Cardiac septum (tissue), 1 donor: ENCODE results near the gene TSTD2. TPM values are rescaled to one million over a fixed set of nuclear protein-coding genes. Genes with fewer than 3 reads are reported as not detected.

Source experiments
- DNase-seq: peaks from one replicate; pipeline ENCODE4 v3.0.0-alpha.2; 2020; ENCODE audit warnings: low spot score
- intact Hi-C: fragments of 100-400 bp; cut with DNase I; formaldehyde crosslinking; loops from one replicate; pipeline ENCODE4 v1.14.0; 2022
- total RNA-seq: library from RNA; stranded (reverse); fragmentation: NEBNext Ultra II Directional; extraction: Animal tissue kit (Norgen Biotek cat#: 25700); gene quantifications from one replicate; pipeline ENCODE4 v1.2.1, GENCODE V29; 2021
- donor health status: DM: no; HTN: no; CAD: no.

The TSTD2 gene
- total RNA-seq, 1 donor from 2014 or later = 20.8 TPM

GRCh38 chr9:97570899-97571298, 62.3 kb downstream of the TSTD2 start:
- intact Hi-C loops = no loop called here
- peak; percentile 86 for DNase-seq

GRCh38 chr9:97568461-97569275, 64.5 kb downstream of the TSTD2 start:
- intact Hi-C loops = no loop called here

GRCh38 chr9:97567894-97568202, 65.3 kb downstream of the TSTD2 start:
- DNase-seq = no peak
- intact Hi-C loops = no loop called here

More at GRCh38 chr9:97568461-97569275, 64.5 kb downstream of the TSTD2 start:
- DNase-seq = peak; percentile 66

- intact Hi-C loops = no loop called here
- DNase-seq = peak; percentile 63
Measured at GRCh38 chr9:97567182-97567893, 65.8 kb downstream of the TSTD2 start.

GRCh38 chr9:97565262-97565661, 67.9 kb downstream of the TSTD2 start:
- no peak for DNase-seq
- intact Hi-C loops = no loop called here

GRCh38 chr9:97564291-97565175, 68.6 kb downstream of the TSTD2 start:
- peak; percentile 73 for DNase-seq
- intact Hi-C loops = loop anchor here (5.0 kb wide), 1 partner anchor 52 kb away; no protein-coding TSS in a partner anchor

GRCh38 chr9:97563458-97564135, 69.6 kb downstream of the TSTD2 start:
- no peak for DNase-seq
- intact Hi-C loops = loop anchor here (5.0 kb wide), 1 partner anchor 51 kb away; no protein-coding TSS in a partner anchor

GRCh38 chr9:97562542-97562941, 70.6 kb downstream of the TSTD2 start:
- intact Hi-C loops = loop anchor here (5.0 kb wide), 1 partner anchor 50 kb away; no protein-coding TSS in a partner anchor
- no peak for DNase-seq

- no peak for DNase-seq
- intact Hi-C loops = loop anchor here (5.0 kb wide), 1 partner anchor 49 kb away; no protein-coding TSS in a partner anchor
Measured at GRCh38 chr9:97561501-97561900, 71.7 kb downstream of the TSTD2 start.

GRCh38 chr9:97560851-97561250, 72.3 kb downstream of the TSTD2 start:
- DNase-seq = no peak
- intact Hi-C loops = loop anchor here (5.0 kb wide), 1 partner anchor 49 kb away; no protein-coding TSS in a partner anchor

- DNase-seq = no peak
- intact Hi-C loops = loop anchor here (5.0 kb wide), 1 partner anchor 48 kb away; no protein-coding TSS in a partner anchor
Measured at GRCh38 chr9:97560154-97560553, 73.0 kb downstream of the TSTD2 start.

- intact Hi-C loops = loop anchor here (5.0 kb wide), 1 partner anchor 38 kb away; no protein-coding TSS in a partner anchor
- no peak for DNase-seq
Measured at GRCh38 chr9:97559111-97559514, 74.1 kb downstream of the TSTD2 start.

- intact Hi-C loops = loop anchor here (5.0 kb wide), 1 partner anchor 39 kb away; no protein-coding TSS in a partner anchor
- no peak for DNase-seq
Measured at GRCh38 chr9:97558701-97559101, 74.5 kb downstream of the TSTD2 start.

GRCh38 chr9:97557606-97558095, 75.5 kb downstream of the TSTD2 start:
- DNase-seq = no peak
- intact Hi-C loops = loop anchor here (2.0 to 5.0 kb wide), 2 partner anchors 29 to 40 kb away; no protein-coding TSS in a partner anchor

- DNase-seq = no peak
- intact Hi-C loops = loop anchor here (2.0 to 5.0 kb wide), 2 partner anchors 28 to 40 kb away; no protein-coding TSS in a partner anchor
Measured at GRCh38 chr9:97556721-97557605, 76.2 kb downstream of the TSTD2 start.

- intact Hi-C loops = loop anchor here (2.0 to 5.0 kb wide), 2 partner anchors 27 to 41 kb away; no protein-coding TSS in a partner anchor
- DNase-seq = no peak
Measured at GRCh38 chr9:97556036-97556720, 77.0 kb downstream of the TSTD2 start.

- DNase-seq = no peak
- intact Hi-C loops = loop anchor here (5.0 kb wide), 1 partner anchor 42 kb away; no protein-coding TSS in a partner anchor
Measured at GRCh38 chr9:97555164-97555563, 78.0 kb downstream of the TSTD2 start.
